ENCODE data around the gene MARCHF5.

DNA sequence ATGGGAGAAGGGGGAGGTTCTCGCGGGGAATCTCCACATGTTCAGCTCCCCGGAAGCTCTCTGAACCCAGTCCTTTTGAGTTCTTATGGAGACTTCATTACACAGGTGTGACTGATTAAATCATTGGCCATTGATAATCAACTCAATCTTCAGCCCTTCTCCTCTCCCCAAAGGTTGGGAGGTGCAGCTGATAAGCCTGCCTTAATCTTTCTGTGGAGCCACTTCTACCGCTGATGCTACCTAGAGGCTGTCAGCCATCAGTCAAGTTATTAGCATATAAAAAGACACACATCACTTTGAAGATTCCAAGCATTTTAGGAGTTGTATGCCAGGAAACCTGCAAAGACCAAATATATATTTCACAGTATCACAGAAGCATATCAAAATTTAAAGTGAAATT, 91.7 kb downstream of the MARCHF5 start:
- TF ChIP-seq, protein P1, sequence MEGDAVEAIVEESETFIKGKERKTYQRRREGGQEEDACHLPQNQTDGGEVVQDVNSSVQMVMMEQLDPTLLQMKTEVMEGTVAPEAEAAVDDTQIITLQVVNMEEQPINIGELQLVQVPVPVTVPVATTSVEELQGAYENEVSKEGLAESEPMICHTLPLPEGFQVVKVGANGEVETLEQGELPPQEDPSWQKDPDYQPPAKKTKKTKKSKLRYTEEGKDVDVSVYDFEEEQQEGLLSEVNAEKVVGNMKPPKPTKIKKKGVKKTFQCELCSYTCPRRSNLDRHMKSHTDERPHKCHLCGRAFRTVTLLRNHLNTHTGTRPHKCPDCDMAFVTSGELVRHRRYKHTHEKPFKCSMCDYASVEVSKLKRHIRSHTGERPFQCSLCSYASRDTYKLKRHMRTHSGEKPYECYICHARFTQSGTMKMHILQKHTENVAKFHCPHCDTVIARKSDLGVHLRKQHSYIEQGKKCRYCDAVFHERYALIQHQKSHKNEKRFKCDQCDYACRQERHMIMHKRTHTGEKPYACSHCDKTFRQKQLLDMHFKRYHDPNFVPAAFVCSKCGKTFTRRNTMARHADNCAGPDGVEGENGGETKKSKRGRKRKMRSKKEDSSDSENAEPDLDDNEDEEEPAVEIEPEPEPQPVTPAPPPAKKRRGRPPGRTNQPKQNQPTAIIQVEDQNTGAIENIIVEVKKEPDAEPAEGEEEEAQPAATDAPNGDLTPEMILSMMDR (IDR thresholded peaks at IDR 0.05) = no peak
- no peak for TF ChIP-seq POLR2A (IDR thresholded peaks at IDR 0.05)

Data from heart left ventricle (tissue), 13 donors.